GM08714 (cell line): ENCODE data around the gene PLCG2.

Source experiments
- H3K4me3 ChIP-seq: fragments of 200-500 bp; sonication (Bioruptor generic); 2 replicates; pipeline ENCODE4 v1.5.1; 2014; ENCODE audit warnings: mild to moderate bottlenecking, low read length, inconsistent platforms
- ZNF274 ChIP-seq: IDR thresholded peaks from 2 replicates; pipeline ENCODE4 v1.6.1; 2012; ENCODE audit warnings: mild to moderate bottlenecking, low read depth, low read length

Gene PLCG2

DNA sequence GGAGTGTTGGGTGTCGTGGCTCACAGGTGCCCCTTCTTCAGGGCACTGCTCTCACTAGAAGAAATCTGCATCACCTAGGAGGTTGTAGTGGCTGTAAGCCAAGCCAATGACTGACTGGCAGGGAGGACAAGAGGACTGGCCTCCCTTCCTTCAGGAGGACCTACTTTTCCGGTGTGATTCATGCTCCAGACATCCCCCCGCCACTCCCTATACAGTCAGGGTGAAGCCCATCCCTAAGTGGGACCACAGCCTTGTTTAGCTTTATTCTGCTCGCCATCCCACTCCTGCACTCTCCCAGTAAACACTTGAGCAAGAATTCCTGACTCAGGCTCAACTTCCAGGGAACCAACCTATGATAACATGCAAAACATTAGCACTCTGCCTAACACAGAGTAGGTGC, 67.0 kb downstream of the PLCG2 start:
- H3K4me3 ChIP-seq, result no peak overlapping the region
- TF ChIP-seq ZNF274, result no peak

DNA sequence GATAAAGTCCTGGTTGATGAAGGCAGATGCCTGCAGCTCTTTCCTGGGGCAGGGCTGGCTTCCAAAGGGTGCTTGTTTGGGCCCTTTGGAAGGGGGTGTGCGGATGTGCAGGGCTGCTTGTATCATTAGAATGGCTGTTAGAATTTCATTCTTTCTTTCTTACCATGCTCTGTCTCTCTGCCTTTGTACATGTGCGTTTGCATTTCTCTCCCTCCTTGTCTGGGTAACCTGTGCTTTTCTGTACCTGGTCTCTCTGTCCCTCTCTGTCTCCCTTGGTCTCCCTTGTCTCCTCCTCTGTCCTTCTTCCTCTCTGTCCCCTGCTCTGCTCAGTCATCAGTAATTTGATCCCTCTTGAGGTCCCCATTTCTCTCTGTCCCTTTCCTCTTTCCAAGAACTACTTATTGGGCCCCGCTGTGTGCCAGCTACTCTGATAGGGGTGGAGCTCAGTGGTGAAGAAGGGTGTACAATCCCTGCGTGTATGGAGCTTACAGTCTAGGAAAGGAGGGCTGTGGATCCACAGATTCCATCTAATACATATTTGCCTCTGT, 69.3 kb downstream of the PLCG2 start:
- no peak overlapping the region for H3K4me3 ChIP-seq
- TF ChIP-seq ZNF274, result no peak

DNA sequence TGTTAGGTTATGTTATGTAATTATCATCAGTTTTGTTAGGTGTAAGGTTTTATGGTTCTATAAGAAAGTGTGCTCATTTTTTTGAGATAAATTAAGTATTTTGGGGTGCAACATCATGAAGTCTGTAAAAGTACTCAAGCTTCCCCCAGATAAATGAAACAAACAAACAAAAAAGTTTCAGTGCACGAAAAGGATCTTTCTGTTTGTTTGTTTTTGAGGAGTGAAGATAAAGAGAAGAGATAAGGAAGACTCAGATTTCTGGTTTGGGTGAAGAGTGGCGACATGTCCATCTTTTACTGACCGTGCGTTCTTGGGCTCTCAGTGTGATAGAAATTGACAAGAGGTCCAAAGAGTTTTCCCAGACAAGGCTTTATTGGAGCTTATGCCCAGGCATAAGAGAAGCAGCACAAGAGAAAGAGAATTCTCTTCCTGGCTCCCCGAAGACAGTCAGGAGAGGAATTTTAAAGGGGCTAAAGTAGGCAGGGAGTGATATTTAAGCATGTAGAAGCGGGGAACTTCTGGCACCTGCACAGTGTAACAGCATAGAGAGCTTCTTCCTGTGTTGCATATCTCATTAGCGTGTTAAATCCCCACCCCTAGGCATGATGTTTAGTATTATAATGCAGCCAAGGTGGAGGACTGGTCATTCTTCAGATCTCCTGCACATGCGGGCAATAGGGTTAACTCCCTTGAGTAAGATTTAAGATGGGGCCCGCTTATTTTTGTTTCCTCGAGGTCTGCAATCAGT, 71.3 kb downstream of the PLCG2 start:
- no peak overlapping the region for H3K4me3 ChIP-seq
- no peak for TF ChIP-seq ZNF274

DNA sequence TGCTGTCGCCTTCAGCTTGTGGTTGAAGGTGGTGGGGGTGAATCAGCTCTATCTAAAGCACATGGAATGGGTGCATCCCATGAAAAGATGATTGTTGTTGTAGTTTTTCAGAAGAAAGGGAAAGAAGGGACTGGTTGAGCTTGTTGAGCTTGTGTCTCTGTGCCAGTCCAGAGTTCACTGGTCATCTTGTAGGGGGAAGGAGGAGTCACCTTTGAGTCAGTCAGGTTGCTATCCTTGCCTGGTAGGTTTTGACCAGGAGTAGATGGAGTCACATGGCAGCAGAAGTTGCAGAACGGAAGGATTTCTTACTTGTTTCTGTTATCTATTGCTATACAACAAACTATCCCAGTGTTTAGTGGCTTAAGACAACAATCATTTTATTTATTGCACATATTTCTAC, 73.3 kb downstream of the PLCG2 start:
- TF ChIP-seq ZNF274, result no peak

DNA sequence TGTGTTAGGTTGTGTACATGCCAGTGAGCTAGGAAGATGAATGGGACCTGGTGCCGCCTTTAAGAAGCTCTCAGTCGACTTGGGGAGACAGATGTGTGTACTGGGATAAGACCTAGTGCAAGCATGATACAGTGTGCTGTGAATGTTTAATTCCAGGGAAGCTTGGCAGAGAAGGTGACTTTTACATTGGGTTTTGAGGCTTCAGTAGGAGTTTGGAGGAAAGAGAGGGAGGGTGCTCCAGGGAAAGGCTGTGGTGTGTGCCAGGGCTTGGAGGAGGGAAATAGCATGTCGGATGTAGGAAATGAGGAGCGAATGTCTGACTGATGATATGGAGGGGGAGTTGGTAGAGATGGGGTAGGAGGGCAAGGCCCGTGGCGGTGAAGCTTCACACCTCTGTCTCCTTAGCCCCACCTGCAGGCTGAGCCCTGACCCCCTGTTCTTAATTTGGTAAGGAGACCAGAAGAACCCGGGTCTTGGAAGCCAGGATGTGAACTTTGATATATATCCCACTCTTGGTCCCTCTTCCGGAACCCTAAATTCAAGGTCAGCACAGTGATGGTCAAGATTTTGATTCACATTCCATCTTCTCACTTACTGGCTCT, 76.6 kb downstream of the PLCG2 start:
- TF ChIP-seq ZNF274, result no peak
- no peak overlapping the region for H3K4me3 ChIP-seq

More for the DNA sequence above, 73.3 kb downstream of the PLCG2 start:
- H3K4me3 ChIP-seq, result no peak overlapping the region

DNA sequence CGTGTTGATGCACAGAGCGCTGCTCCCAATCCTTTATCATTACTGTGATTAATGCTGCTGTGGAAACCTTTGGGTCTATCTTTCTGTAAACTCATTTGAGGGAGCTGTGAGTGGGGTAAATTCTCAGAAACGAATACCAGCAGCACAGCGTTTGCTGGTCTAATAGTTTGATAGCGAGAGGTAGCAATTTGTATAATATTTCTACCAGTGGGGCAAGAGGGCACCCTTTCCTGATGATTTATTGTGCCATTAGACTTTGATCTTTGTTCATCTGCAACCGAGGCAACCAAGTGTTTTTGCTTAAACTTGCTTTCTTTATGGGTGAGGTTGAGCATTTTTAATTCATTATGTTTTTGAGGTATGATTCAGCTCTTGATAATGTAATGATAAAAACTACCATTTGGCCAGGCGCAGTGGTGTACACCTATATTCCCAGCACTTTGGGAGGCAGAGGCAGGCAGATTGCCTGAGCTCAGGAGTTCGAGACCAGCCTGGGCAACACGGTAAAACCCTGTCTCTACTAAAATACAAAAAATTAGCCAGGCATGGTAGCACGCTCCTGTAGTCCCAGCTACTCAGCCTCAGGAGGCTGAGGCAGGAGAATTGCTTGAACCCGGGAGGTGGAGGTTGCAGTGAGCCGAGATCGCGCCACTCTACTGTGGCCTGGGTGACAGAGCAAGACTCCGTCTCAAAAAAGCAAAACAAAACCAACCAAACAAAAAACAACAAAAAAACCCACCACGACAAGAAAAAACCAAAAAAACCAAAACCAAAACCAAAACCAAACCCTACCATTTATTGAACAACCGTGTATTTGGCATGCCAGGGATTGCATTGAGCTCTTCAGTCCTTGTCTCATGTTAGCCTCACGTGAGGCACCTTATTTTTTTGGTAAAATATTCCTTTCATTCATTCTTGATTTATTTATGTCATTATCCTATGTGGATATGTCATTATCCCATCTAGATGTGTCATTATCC, 81.5 kb downstream of the PLCG2 start:
- TF ChIP-seq ZNF274, result no peak
- no peak overlapping the region for H3K4me3 ChIP-seq

DNA sequence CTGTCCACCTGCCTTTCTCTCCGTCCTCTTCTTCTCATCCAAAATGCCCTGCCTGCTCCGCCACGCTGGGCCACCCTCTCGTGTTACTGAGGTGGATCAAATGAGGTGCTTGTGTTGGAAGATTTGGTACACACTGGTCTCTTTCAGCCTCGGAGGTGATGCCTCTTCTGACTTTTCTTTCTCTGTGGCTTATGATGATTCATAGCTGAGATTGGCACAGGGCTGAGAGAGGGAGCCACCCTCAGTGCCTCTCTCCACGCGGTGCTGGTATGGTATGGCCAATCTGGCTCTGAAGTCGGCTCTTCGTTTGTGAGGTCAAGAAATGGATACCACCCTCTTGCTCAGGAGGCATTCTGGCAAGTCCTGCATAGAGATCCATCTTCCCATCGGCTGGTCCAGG, 82.4 kb downstream of the PLCG2 start:
- no peak overlapping the region for H3K4me3 ChIP-seq
- TF ChIP-seq ZNF274, result no peak

DNA sequence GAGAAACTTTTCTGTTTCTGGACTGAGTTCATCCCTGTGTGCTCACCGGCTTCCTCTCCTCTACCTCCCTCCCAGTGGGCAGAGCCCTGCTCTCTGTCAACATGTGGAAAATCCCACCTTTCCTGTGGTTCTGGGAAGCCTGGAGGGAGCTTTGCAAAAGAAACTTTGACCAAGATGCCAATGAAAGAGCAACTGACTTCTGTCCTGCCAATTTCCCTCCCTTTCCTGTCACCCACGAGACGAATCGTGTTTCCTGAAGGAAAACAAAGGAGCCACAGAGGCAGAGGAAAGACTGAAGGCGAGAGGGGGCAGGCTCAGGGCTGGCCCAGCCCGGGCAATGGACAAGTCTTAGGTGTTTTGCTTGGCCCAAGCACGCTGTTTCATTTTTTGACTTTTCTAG, 82.8 kb downstream of the PLCG2 start:
- TF ChIP-seq ZNF274, result no peak
- no peak overlapping the region for H3K4me3 ChIP-seq

DNA sequence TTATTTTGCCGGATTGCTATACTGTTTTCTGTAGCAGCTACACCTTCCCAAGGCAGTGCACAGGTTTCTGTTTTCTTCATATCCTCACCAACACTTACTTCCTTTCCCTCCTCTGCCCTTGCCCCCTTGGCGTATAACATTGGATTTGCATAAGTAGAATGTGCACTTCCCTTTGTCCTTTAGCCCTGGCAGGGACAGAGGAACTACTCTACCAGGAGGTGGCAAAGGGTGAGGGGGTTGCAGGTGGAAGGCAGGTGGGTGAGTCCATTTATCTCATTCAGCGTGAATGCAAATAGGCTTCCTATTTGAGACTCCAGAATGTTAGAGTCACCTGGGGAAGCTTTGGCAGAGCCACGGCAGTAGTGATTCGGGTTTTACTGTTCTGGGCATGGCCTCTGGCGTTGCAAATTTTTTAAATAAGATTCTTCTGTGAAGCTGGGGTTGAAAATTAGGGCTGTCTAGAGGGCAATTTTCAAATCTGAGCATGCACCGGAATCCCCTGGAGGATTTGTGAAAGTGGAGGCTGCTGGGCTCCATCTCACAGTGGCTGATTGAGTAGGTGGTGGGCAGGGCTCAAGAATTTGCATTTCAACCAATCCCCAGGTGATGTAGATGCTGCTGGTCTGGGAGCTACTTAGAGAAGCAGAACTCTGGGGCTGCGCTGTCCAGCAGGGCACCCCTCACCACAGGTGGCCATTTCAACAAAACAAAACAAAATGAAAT, 84.7 kb downstream of the PLCG2 start:
- TF ChIP-seq ZNF274, result no peak

DNA sequence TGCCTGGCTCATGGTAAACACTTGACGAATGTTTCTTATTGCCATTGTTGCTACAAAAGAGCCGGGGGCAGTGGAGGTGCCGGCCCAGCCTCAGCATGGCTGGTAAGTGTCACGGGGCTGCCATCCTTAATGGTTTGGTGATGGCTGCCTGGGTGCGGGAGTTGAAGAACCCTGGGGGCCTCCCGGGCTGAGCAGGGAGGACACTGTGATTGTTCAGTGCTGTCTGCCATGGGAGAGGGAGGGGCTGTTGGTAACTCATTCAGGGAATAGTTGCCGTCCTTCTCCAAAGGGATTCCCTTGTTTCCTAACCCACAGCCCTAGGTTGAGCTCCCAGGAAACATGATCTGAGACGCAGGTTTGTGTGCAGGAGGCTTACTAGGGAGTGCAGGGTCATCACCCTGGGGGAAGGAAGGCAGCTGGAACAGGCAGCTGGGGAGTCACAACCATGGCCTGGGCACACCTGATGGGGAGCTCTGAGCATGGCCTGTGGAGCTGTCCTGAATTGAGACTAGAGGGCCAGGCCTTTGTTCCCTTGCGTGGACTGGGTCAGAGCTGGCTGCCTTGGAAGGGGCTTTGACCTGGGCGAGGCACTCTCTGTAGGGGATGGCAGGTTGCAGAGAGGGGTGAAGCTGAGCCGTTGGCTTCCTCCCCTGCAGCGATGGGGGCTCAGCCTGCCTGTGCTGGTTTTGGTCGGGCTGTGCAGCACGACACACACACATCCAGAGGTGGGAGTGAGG, 85.7 kb downstream of the PLCG2 start:
- TF ChIP-seq ZNF274, result no peak
- H3K4me3 ChIP-seq, result no peak overlapping the region

More for the DNA sequence above, 84.7 kb downstream of the PLCG2 start:
- H3K4me3 ChIP-seq, result peak overlapping the region; percentile 18; the same call in 1 of the 2 replicates

DNA sequence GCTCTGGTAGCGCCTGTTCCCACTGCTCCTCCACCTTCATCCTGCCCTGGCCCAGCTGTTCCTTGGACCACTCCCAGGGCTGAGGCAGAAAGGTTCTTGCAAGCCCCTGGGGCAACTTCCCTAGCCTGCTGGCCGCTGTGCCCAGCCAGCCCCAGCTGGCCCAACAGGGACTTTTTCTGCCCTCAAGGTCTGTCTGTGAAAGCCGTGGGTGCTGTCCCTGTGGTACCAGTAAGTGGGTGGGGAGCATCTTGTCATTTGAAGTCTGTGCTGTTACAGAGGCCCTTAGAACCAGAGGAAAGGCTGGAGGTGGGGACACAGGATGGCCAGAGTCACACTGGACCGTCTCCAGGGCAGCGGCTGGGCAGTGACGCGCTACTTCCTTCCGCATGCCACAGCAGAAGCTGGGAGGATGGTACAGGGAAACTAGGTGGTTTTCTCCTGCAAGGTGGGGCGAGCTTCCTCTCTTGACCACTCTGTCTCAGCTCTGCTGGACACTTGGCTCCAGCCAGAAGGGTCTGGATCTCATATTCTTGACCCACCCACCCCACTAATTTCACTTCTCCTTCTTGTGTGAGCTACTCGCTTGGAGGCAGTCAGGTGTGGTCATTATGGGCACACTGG, 87.8 kb downstream of the PLCG2 start:
- TF ChIP-seq ZNF274, result no peak
- no peak overlapping the region for H3K4me3 ChIP-seq

DNA sequence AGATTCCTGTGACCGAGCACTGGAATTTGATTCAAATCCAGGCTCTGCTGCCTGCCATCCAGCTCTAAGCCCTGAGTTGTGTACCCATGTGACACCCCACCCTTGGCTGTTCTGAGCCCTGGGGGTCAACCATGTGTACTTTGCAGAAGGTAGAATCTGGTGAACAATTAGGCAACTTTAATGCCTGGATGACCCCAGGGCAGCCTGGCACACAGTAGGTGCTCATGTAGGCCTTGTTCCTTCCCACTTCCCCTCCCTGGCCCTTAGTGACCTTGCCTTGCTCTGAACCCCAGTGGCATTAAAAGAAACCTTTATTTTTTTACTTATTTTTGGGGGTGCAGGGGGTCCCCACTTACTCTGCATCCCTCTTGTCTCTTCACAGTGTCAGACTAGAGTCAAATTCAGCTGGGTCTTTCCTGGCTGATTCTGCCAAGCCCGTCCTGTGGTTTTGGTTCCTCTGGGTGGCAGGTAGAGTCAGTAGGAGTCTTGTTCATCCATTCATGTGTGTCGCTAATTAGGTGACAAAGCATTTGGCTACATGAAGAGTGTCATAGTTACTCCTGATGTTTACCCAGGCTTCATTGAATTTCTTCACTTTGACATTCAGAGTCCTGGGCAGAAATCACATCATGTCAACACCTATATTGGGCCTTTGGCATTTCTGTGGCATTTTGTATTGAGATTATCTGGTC, 89.1 kb downstream of the PLCG2 start:
- no peak overlapping the region for H3K4me3 ChIP-seq
- TF ChIP-seq ZNF274, result no peak
